ENCODE measurements around the gene IL12RB2.

- no peak for TF ChIP-seq FOXM1 (IDR thresholded peaks at IDR 0.05; ENCODE audit: low read depth)
- no peak for TF ChIP-seq MXI1 (IDR thresholded peaks at IDR 0.05; ENCODE audit: low read depth, low read length)
- no peak for TF ChIP-seq USF2 (IDR thresholded peaks at IDR 0.05; ENCODE audit: borderline replicate concordance, low read depth, low read length)
- no peak for TF ChIP-seq CTCF (IDR thresholded peaks at IDR 0.05)
- no peak for TF ChIP-seq REST (IDR thresholded peaks at IDR 0.05; ENCODE audit: low read depth, low read length)
- TF ChIP-seq ELF1 (IDR thresholded peaks at IDR 0.05), result no peak
- no peak for TF ChIP-seq YY1 (IDR thresholded peaks at IDR 0.05; ENCODE audit: low read depth)
- TF ChIP-seq EP300 (IDR thresholded peaks at IDR 0.05; ENCODE audit: borderline replicate concordance in 1 of 2, low read depth in 1 of 2, low read length in 1 of 2), result no peak
- no peak for TF ChIP-seq FOSL2 (IDR thresholded peaks at IDR 0.05; ENCODE audit: borderline replicate concordance, low read depth)
- TF ChIP-seq RXRA (IDR thresholded peaks at IDR 0.05; ENCODE audit: borderline replicate concordance, low read depth), result no peak
- no peak for TF ChIP-seq EZH2phosphoT487 (IDR thresholded peaks at IDR 0.05; ENCODE audit: borderline replicate concordance, low read depth)
- TF ChIP-seq CHD2 (IDR thresholded peaks at IDR 0.05; ENCODE audit: low read length, partially characterized antibody), result no peak
These were observed 107.4 kb downstream of the IL12RB2 start for GRCh38 chr1:67415041-67415440.

Data from SK-N-SH (cell line).